GM21515 (cell line): ENCODE measurements around the gene DSCAML1.

Source experiments
- ATAC-seq: cut with Tn5 transposase; IDR thresholded peaks from one replicate; pipeline ENCODE4 v1.9.1; 2021; ENCODE audit not compliant: unreplicated experiment

Gene DSCAML1

GRCh38 chr11:117643606-117644300 lies 153.3 kb downstream of the DSCAML1 start:
- ATAC-seq = no peak

- ATAC-seq = no peak
Measured at GRCh38 chr11:117642835-117643234, 154.2 kb downstream of the DSCAML1 start.

- ATAC-seq = no peak
Measured at GRCh38 chr11:117642396-117642795, 154.6 kb downstream of the DSCAML1 start.

GRCh38 chr11:117641008-117641915 lies 155.8 kb downstream of the DSCAML1 start:
- ATAC-seq = no peak

GRCh38 chr11:117640041-117640440 lies 157.0 kb downstream of the DSCAML1 start:
- ATAC-seq = no peak

GRCh38 chr11:117639601-117640000 lies 157.4 kb downstream of the DSCAML1 start:
- ATAC-seq = no peak

GRCh38 chr11:117638911-117639543 lies 158.0 kb downstream of the DSCAML1 start:
- no peak for ATAC-seq

GRCh38 chr11:117634756-117635603 lies 162.0 kb downstream of the DSCAML1 start:
- ATAC-seq = no peak

- no peak for ATAC-seq
Measured at GRCh38 chr11:117633976-117634755, 162.8 kb downstream of the DSCAML1 start.

GRCh38 chr11:117633186-117633754 lies 163.7 kb downstream of the DSCAML1 start:
- no peak for ATAC-seq

- ATAC-seq = no peak
Measured at GRCh38 chr11:117632306-117632705, 164.7 kb downstream of the DSCAML1 start.

- no peak for ATAC-seq
Measured at GRCh38 chr11:117631336-117632140, 165.5 kb downstream of the DSCAML1 start.

- ATAC-seq = no peak
Measured at GRCh38 chr11:117629891-117630538, 167.0 kb downstream of the DSCAML1 start.

- ATAC-seq = no peak
Measured at GRCh38 chr11:117629146-117629545, 167.9 kb downstream of the DSCAML1 start.

GRCh38 chr11:117627259-117627658 lies 169.8 kb downstream of the DSCAML1 start:
- no peak for ATAC-seq

GRCh38 chr11:117626576-117626975 lies 170.4 kb downstream of the DSCAML1 start:
- no peak for ATAC-seq

- no peak for ATAC-seq
Measured at GRCh38 chr11:117625237-117625636, 171.8 kb downstream of the DSCAML1 start.

- no peak for ATAC-seq
Measured at GRCh38 chr11:117623831-117624271, 173.2 kb downstream of the DSCAML1 start.
